Panc1 (cell line): Measurements from ENCODE around the gene PRKAG2.

ENCODE experiments used
- POLR2AphosphoS5 ChIP-seq: IDR thresholded peaks from 2 replicates; pipeline ENCODE4 v1.6.1; 2012; ENCODE audit warnings: mild to moderate bottlenecking, low read depth, low read length, moderate library complexity
- SIN3A ChIP-seq: IDR thresholded peaks from 2 replicates; pipeline ENCODE4 v1.6.1; 2012; ENCODE audit warnings: low read depth, mild to moderate bottlenecking, low read length, moderate library complexity, borderline replicate concordance; ENCODE audit not compliant: insufficient read depth
- TCF7L2 ChIP-seq: IDR thresholded peaks from 2 replicates; pipeline ENCODE4 v1.6.1; 2011; ENCODE audit warnings: mild to moderate bottlenecking, low read depth, low read length, inconsistent platforms
- TF ChIP-seq, protein P1 (sequence below): fragments of 450-650 bp; IDR thresholded peaks from 2 replicates; pipeline ENCODE4 v1.5.1; 2017; ENCODE audit warnings: mild to moderate bottlenecking
- TF ChIP-seq, protein P2 (sequence below), 2 experiments: IDR thresholded peaks; 2 replicates each; pipeline ENCODE4 v1.6.1; 2011 to 2012; ENCODE audit warnings: low read depth in 2 of 2, control low read depth in 1 of 2, low read length in 1 of 2, mild to moderate bottlenecking in 1 of 2, moderate library complexity in 1 of 2; ENCODE audit not compliant: insufficient read depth in 1 of 2

DNA sequence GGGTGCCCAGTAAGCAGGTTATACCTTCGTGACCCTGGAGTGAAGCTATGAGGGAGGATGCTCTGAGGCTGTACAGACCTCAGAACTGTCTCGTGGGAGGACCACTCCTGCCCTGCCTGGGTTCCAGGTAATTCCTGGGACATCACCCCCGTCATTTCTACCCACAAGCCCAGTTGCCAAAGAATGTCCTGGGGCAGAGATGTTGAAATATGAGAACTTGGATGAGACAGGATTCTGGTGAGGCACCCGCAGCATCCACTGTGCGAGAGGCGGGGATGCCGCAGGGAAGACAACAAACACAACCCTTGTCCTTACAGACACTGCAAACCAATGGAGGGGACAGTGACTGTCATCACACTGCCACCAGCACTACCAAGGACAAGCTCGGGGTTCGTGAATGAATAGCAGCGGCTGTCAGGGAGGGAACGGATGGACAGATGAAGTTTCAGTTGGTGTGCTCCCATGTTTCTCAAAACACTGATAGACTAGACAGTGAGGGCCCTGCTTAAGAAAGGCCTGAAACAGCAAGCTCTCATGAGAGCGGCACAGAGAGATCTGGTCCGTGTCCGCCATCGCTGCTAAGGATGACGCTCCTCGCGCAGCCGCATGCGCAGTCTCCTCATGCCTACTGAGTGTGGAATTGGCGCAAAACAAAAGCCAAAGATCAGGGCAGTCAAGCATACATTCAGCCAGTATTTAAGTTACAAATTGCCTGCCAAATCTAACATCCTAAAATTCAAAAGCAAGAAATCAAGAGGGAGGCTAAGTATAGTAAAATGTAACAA lies 275.2 kb downstream of the PRKAG2 start:
- TF ChIP-seq TCF7L2: no peak
- TF ChIP-seq, protein P1, sequence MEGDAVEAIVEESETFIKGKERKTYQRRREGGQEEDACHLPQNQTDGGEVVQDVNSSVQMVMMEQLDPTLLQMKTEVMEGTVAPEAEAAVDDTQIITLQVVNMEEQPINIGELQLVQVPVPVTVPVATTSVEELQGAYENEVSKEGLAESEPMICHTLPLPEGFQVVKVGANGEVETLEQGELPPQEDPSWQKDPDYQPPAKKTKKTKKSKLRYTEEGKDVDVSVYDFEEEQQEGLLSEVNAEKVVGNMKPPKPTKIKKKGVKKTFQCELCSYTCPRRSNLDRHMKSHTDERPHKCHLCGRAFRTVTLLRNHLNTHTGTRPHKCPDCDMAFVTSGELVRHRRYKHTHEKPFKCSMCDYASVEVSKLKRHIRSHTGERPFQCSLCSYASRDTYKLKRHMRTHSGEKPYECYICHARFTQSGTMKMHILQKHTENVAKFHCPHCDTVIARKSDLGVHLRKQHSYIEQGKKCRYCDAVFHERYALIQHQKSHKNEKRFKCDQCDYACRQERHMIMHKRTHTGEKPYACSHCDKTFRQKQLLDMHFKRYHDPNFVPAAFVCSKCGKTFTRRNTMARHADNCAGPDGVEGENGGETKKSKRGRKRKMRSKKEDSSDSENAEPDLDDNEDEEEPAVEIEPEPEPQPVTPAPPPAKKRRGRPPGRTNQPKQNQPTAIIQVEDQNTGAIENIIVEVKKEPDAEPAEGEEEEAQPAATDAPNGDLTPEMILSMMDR: no peak
- no peak for TF ChIP-seq POLR2AphosphoS5
- no peak for TF ChIP-seq SIN3A
- TF ChIP-seq, protein P2, sequence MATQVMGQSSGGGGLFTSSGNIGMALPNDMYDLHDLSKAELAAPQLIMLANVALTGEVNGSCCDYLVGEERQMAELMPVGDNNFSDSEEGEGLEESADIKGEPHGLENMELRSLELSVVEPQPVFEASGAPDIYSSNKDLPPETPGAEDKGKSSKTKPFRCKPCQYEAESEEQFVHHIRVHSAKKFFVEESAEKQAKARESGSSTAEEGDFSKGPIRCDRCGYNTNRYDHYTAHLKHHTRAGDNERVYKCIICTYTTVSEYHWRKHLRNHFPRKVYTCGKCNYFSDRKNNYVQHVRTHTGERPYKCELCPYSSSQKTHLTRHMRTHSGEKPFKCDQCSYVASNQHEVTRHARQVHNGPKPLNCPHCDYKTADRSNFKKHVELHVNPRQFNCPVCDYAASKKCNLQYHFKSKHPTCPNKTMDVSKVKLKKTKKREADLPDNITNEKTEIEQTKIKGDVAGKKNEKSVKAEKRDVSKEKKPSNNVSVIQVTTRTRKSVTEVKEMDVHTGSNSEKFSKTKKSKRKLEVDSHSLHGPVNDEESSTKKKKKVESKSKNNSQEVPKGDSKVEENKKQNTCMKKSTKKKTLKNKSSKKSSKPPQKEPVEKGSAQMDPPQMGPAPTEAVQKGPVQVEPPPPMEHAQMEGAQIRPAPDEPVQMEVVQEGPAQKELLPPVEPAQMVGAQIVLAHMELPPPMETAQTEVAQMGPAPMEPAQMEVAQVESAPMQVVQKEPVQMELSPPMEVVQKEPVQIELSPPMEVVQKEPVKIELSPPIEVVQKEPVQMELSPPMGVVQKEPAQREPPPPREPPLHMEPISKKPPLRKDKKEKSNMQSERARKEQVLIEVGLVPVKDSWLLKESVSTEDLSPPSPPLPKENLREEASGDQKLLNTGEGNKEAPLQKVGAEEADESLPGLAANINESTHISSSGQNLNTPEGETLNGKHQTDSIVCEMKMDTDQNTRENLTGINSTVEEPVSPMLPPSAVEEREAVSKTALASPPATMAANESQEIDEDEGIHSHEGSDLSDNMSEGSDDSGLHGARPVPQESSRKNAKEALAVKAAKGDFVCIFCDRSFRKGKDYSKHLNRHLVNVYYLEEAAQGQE (IDR thresholded peaks at IDR 0.05; ENCODE audit: insufficient read depth in 1 of 2, low read depth in 2 of 2, low read length in 1 of 2): no peak
